GM12872 (cell line): ENCODE results near the gene BAIAP2.
A peak's percentile ranks its signal among the peaks of the same experiment; 100 is the strongest.

Source experiments
- TF ChIP-seq, protein P1 (sequence below): IDR thresholded peaks from 3 replicates; pipeline ENCODE4 v1.5.1; 2011; ENCODE audit warnings: low read depth, mild to moderate bottlenecking, low read length, moderate library complexity; ENCODE audit not compliant: insufficient read depth

Gene BAIAP2

DNA sequence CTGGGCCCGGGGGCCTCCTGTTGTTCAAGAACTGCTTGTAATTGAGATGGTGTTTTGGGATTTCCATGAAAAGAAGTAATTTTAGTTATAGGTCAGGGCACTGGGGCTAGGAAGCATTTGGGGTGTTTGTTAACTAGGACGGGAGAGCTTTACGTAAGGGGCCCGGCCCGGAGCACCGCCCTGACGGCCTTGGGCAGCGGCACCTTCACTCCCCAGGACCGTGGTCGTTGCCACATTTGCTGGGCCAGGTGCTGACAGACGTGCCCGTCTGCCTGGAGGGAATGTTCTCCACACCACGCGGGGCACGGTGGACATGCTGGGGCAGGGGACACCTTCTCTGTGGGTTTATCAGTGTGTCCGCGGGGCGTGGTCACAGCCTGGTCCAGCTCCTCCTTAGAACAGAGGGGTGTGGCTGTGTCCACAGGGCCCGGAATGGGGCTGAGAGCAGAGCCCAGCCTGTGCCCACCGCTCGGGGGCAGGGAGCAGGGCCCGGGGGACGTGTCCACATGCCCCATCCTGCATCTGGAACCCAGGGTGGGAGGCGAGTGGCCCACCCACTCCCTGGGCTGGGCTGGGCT is 57.7 kb downstream of the BAIAP2 start:
- TF ChIP-seq, protein P1, sequence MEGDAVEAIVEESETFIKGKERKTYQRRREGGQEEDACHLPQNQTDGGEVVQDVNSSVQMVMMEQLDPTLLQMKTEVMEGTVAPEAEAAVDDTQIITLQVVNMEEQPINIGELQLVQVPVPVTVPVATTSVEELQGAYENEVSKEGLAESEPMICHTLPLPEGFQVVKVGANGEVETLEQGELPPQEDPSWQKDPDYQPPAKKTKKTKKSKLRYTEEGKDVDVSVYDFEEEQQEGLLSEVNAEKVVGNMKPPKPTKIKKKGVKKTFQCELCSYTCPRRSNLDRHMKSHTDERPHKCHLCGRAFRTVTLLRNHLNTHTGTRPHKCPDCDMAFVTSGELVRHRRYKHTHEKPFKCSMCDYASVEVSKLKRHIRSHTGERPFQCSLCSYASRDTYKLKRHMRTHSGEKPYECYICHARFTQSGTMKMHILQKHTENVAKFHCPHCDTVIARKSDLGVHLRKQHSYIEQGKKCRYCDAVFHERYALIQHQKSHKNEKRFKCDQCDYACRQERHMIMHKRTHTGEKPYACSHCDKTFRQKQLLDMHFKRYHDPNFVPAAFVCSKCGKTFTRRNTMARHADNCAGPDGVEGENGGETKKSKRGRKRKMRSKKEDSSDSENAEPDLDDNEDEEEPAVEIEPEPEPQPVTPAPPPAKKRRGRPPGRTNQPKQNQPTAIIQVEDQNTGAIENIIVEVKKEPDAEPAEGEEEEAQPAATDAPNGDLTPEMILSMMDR: no peak

DNA sequence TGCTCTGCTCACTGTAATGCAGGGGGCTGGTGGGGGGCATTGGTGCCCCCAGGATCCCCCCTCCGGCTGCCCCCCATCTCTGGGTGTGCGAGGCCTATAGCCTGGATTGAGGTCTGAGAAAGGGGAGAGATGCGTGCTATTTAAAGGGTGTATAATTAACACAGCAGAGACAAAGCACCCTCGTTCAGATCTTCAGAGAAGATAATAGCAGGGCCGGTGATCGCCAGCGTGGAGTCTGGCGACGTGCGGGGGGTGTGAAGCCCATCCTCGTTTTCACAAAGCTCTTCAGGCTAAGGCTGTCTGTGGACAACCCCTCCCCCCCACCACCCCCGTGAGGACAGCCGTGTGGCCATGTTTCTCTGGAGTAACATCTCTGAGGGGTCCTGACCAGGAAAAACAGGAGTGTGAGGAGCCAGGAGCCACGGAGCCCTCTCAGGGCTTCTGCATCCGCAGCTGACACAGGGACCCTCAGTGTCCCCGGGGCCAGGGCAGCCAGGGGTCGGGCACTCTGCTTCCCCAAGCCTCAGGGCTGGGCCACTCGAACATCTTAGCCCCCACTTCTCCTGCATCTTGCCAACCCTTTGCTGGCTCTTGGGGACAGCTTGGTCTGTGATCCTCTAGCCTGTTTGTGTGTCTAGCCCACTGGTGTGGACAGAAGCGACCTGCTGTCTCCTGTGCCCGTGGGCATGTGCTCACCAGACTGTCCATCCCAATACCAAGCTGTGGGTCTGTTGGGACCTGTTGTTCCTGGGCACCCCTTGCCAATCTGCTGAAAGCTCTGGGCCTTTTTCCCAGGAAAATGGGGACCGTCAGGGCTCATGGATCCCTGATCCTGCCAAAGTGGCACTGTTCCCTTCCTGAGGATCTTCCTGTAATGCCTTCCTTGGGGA is 58.9 kb downstream of the BAIAP2 start:
- TF ChIP-seq, protein P1: no peak

DNA sequence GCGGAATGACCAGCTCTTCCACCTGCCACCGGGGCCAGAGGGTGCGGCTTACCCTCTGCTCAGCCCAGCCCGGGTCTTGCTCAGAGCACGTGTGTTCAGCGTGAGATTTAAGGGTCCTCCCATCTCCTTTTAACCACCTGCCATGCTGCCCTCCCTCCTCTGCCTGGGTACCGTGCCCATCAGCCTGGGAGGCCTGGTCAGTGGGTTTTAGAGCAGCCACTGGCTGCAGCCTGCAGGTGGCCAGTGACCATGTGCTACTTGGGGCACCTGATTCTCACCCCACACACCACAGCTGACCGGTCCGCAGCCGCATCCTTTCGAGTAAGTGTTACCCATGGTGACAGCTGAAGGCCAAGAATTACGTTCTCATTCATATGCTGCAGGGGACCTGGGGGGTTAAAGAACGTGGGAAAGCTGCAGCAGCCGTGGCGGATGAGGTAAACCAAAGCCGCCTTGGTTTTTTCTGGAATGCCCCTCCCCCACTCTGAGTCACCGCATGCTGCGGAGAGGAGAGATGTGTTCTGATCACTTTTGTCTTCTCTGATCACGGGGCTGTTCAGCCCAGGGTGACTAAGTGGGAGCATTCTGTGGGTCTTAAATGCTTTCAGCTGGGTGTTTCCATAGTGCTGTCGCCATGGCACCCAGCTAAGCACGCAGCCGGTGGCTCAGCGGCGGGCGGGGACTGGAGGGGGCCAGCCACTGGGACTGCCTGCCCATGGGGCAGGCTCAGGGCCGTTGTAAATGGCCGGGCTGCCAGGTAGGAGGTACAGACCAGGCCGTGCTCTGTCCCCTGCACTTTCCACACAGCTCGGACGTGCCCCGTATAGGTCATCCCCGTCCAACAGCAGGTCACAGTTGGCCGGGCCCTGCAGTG is 59.8 kb downstream of the BAIAP2 start:
- TF ChIP-seq, protein P1: no peak

DNA sequence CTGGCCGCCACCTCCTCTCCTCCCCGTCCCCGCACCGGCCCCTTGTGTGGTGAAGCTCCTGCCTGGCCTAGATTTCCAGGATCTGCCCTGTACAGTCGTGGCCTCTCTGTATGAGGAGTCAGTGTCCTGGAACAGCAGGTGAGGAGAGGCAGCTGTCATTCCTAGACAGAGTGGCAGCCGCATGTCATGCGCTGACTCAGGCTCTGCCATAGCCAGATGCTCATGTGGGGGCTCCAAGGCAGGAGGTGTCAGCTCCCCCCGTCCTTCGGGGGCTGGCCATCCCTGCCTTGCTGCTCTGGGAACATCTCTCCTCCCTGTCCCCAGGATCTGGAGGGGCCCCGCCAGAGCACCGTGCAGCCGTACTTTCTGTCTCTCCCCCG is 60.4 kb downstream of the BAIAP2 start:
- TF ChIP-seq, protein P1: no peak

DNA sequence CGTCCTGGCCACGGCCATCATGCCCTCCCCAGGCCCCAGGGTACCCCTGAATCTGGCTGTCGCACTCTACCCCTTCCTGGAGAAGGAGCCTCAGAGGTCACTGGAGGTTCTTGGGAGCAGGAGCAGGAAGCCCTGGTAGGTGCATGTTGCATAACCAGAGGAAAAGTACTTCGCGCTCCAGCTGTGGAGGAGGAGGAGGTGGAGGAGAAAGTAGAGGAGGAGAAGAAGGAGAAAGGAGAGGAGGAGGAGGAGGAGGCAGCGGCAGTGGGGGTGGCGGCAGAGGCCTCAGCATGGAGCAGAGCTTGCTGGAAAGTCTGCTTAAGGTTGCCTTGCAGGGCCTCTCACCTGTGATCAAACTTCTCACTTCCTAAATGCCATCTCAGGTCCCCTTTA is 61.8 kb downstream of the BAIAP2 start:
- TF ChIP-seq, protein P1: no peak

DNA sequence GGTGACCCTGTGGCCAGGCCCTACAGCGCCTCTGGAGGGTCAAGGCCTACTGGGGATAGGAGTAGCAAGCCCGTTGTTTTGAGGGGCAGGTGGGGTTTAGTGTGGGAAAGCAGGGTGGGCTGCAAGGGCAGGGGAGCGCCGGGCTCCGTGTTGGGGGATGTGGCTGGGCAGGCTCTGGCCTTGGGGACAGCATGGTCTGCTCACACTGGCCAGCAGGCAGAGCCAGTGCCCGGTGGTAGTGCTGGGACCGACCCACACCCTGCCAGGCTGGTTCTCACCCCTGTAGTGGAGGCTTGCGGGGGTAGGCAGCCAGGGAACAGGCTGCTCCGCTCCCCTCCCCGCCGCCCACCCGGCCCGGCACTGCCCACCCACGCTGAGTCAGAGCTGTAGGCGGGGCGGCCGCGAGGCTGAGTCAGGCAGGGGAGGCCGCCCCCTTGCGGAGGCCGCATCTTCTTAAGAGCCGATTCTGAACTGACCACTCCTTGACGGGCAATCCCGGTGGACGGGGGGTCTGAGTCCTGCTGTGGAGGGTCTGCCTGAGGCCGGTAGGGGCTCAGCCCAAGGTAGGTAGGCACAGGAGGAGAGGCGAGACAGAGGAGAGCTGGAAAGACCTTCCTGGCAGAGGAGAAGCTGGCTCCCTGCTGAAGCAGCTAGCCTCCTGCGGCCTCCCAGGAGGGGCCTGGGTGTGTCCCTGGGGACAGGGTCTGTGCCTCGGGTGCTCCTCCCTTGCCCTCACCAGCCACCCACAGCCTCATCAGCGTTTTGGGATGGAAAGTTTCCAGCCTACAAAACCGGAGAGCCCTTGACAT is 62.4 kb downstream of the BAIAP2 start:
- TF ChIP-seq, protein P1: peak; percentile 42
